Measurements from ENCODE around the gene USP24.

Gene USP24

DNA sequence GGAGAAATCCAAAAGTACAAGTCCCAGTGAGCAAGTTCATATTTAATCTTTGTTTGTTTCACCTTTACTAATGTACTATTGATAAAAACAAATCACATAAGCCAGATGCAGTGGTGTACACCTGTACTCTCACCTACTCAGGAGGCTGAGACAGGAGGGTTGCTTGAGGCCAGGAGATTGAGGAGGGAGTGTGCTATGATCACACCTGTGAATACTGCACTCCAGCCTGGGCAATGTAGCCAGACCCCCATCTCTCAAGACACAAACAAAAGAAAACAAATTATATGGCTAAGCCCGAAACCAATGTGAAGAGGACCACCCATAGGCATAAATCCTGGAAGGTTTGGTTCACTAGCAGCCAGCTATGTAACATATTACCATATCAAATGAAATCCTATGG is 9.6 kb upstream of the USP24 start:
- TF ChIP-seq, protein P1, sequence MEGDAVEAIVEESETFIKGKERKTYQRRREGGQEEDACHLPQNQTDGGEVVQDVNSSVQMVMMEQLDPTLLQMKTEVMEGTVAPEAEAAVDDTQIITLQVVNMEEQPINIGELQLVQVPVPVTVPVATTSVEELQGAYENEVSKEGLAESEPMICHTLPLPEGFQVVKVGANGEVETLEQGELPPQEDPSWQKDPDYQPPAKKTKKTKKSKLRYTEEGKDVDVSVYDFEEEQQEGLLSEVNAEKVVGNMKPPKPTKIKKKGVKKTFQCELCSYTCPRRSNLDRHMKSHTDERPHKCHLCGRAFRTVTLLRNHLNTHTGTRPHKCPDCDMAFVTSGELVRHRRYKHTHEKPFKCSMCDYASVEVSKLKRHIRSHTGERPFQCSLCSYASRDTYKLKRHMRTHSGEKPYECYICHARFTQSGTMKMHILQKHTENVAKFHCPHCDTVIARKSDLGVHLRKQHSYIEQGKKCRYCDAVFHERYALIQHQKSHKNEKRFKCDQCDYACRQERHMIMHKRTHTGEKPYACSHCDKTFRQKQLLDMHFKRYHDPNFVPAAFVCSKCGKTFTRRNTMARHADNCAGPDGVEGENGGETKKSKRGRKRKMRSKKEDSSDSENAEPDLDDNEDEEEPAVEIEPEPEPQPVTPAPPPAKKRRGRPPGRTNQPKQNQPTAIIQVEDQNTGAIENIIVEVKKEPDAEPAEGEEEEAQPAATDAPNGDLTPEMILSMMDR (conservative IDR thresholded peaks at IDR 0.05; ENCODE audit: low read length) = no peak
- TF ChIP-seq EZH2phosphoT487 (IDR thresholded peaks at IDR 0.05; ENCODE audit: borderline replicate concordance) = no peak
- Histone ChIP-seq H3K4me2 (ENCODE audit: low read depth, low read length, poor library complexity, severe bottlenecking) (no peak overlapping the region), H4K20me1 (ENCODE audit: insufficient read depth, low read length, poor library complexity, severe bottlenecking) (no peaks in the 10 kb centered on the region), H3K27me3 (ENCODE audit: insufficient read depth, low read length, poor library complexity, severe bottlenecking) (no peaks in the 10 kb centered on the region), H2AFZ (ENCODE audit: low read length) (no peak overlapping the region), H3K4me3 (ENCODE audit: low read length, poor library complexity, severe bottlenecking) (no peak overlapping the region), H3K9ac (ENCODE audit: low read depth, low read length, poor library complexity, severe bottlenecking) (no peak overlapping the region), H3K36me3 (ENCODE audit: insufficient read depth, low read length) (no peaks in the 10 kb centered on the region), H3K4me1 (ENCODE audit: insufficient read depth, low read length, poor library complexity, severe bottlenecking) (no peaks in the 10 kb centered on the region), H3K79me2 (ENCODE audit: insufficient read depth, low read length) (no peaks in the 10 kb centered on the region), H3F3A (ENCODE audit: low read depth) (no peaks in the 10 kb centered on the region), H3K9me2 (replicated peaks; ENCODE audit: low read depth, low read length) (no peaks in the 10 kb centered on the region), H3K9me3 (ENCODE audit: insufficient read depth, low read depth, low read length) (peaks cover 5% of the 10 kb centered on the region; the same call in 1 of the 2 replicates)

GRCh38 chr1:55222152-55222551 is 7.0 kb upstream of the USP24 start:
- Histone ChIP-seq H3K9me2 (replicated peaks; ENCODE audit: low read depth, low read length) (no peaks in the 10 kb centered on the region), H3K4me1 (ENCODE audit: insufficient read depth, low read length, poor library complexity, severe bottlenecking) (peaks cover 7% of the 10 kb centered on the region), H3K4me3 (ENCODE audit: low read length, poor library complexity, severe bottlenecking) (no peak overlapping the region), H3K9me3 (ENCODE audit: insufficient read depth, low read depth, low read length) (no peaks in the 10 kb centered on the region), H3K4me2 (ENCODE audit: low read depth, low read length, poor library complexity, severe bottlenecking) (no peak overlapping the region), H3F3A (ENCODE audit: low read depth) (no peaks in the 10 kb centered on the region), H3K9ac (ENCODE audit: low read depth, low read length, poor library complexity, severe bottlenecking) (no peak overlapping the region), H4K20me1 (ENCODE audit: insufficient read depth, low read length, poor library complexity, severe bottlenecking) (no peaks in the 10 kb centered on the region), H3K27me3 (ENCODE audit: insufficient read depth, low read length, poor library complexity, severe bottlenecking) (no peaks in the 10 kb centered on the region), H3K79me2 (ENCODE audit: insufficient read depth, low read length) (no peaks in the 10 kb centered on the region), H2AFZ (ENCODE audit: low read length) (no peak overlapping the region), H3K36me3 (ENCODE audit: insufficient read depth, low read length) (no peaks in the 10 kb centered on the region)
- no peak for TF ChIP-seq EZH2phosphoT487 (IDR thresholded peaks at IDR 0.05; ENCODE audit: borderline replicate concordance)
- TF ChIP-seq, protein P1 (conservative IDR thresholded peaks at IDR 0.05; ENCODE audit: low read length) = no peak

DNA sequence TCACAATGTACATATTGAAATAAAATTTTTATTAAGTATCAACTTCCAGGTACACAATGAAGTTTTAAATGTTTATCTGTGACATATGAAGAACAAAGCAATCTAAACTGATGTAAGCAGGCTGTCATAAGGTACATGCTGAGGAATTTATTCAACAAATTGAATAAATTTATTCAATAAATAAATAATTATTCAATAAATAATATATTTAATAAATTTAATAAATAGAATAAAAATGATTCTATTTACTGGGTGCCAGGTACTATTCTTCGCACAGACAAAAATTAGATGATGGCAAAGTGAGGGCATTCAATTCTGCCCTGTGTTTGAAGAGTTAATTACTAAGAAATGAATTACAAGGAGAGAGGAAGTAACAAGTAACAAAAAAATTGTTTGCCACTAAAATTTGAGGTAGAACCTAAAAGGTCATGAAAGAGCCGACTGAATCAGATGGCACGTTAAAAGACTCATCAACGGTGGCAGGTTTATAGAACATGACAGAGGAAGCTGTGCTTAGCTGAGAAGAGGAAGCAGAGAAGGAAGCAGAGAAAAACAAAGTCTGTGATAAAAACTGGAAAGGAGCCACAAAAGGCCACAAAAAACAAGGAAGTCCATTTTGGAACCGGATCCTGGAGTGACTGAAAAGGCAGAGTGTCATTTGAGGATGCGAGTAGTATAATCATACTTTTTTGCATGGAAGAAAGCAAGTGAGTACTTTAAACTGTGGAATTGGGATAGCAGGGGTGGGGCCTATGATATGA is 2.2 kb upstream of the USP24 start:
- no peaks in the 10 kb centered on the region for H3F3A ChIP-seq (ENCODE audit: low read depth)
- H2AFZ ChIP-seq (ENCODE audit: low read length) = peak overlapping the region; percentile 34; the same call in 1 of the 2 replicates
- no peak for TF ChIP-seq EZH2phosphoT487 (IDR thresholded peaks at IDR 0.05; ENCODE audit: borderline replicate concordance)
- TF ChIP-seq, protein P1 (conservative IDR thresholded peaks at IDR 0.05; ENCODE audit: low read length) = no peak
- H3K4me1 ChIP-seq (ENCODE audit: insufficient read depth, low read length, poor library complexity, severe bottlenecking) = peaks cover 30% of the 10 kb centered on the region
- H4K20me1 ChIP-seq (ENCODE audit: insufficient read depth, low read length, poor library complexity, severe bottlenecking) = peaks cover 20% of the 10 kb centered on the region
- no peaks in the 10 kb centered on the region for H3K36me3 ChIP-seq (ENCODE audit: insufficient read depth, low read length)
- H3K9me2 ChIP-seq (replicated peaks; ENCODE audit: low read depth, low read length) = no peaks in the 10 kb centered on the region
- peak overlapping the region; percentile 92 for H3K4me2 ChIP-seq (ENCODE audit: low read depth, low read length, poor library complexity, severe bottlenecking)
- peaks cover 42% of the 10 kb centered on the region for H3K79me2 ChIP-seq (ENCODE audit: insufficient read depth, low read length)
- peak overlapping the region; percentile 92 for H3K9ac ChIP-seq (ENCODE audit: low read depth, low read length, poor library complexity, severe bottlenecking)
- H3K4me3 ChIP-seq (ENCODE audit: low read length, poor library complexity, severe bottlenecking) = peak overlapping the region; percentile 96
- H3K9me3 ChIP-seq (ENCODE audit: insufficient read depth, low read depth, low read length) = no peaks in the 10 kb centered on the region
- H3K27me3 ChIP-seq (ENCODE audit: insufficient read depth, low read length, poor library complexity, severe bottlenecking) = no peaks in the 10 kb centered on the region
